Measurements from ENCODE around the gene THSD7B. TPM values are rescaled to one million over a fixed set of nuclear protein-coding genes. Genes with fewer than 3 reads are reported as not detected.
"Not testable (repeated sequence)": the region's sequence is repeated elsewhere in the genome, so short reads cannot be mapped to it uniquely, and the experiment has no call there.

THSD7B gene
- total RNA-seq, 1 donor from 2014 or later: 0.19 TPM

DNA sequence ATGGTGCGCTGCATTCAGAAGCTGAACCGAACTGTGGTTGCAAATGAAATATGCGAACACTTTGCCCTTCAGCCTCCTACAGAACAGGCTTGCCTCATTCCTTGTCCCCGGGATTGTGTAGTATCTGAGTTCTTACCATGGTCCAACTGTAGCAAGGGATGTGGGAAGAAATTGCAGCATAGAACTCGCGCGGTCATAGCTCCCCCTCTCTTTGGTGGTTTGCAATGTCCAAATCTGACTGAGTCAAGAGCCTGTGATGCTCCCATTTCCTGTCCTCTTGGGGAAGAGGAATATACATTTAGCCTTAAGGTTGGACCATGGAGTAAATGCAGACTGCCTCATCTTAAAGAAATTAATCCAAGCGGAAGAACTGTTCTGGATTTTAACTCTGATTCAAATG, 291.4 kb downstream of the THSD7B start:
- no peak overlapping the region for H3K4me3 Mint-ChIP-seq
- DNase-seq (ENCODE audit: low read depth, low spot score): no peak
- peaks cover 9% of the 10 kb centered on the region for H3K27me3 Mint-ChIP-seq (ENCODE audit: low read depth)
- no peaks in the 10 kb centered on the region for H3K9me3 Mint-ChIP-seq
- H3K27ac Mint-ChIP-seq (ENCODE audit: unreplicated experiment): peak overlapping the region; percentile 63
- no peaks in the 10 kb centered on the region for H3K36me3 Mint-ChIP-seq (ENCODE audit: low read depth)
- TF ChIP-seq, protein P1, sequence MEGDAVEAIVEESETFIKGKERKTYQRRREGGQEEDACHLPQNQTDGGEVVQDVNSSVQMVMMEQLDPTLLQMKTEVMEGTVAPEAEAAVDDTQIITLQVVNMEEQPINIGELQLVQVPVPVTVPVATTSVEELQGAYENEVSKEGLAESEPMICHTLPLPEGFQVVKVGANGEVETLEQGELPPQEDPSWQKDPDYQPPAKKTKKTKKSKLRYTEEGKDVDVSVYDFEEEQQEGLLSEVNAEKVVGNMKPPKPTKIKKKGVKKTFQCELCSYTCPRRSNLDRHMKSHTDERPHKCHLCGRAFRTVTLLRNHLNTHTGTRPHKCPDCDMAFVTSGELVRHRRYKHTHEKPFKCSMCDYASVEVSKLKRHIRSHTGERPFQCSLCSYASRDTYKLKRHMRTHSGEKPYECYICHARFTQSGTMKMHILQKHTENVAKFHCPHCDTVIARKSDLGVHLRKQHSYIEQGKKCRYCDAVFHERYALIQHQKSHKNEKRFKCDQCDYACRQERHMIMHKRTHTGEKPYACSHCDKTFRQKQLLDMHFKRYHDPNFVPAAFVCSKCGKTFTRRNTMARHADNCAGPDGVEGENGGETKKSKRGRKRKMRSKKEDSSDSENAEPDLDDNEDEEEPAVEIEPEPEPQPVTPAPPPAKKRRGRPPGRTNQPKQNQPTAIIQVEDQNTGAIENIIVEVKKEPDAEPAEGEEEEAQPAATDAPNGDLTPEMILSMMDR (conservative IDR thresholded peaks at IDR 0.05): no peak
- H3K4me1 Mint-ChIP-seq: no peaks in the 10 kb centered on the region

DNA sequence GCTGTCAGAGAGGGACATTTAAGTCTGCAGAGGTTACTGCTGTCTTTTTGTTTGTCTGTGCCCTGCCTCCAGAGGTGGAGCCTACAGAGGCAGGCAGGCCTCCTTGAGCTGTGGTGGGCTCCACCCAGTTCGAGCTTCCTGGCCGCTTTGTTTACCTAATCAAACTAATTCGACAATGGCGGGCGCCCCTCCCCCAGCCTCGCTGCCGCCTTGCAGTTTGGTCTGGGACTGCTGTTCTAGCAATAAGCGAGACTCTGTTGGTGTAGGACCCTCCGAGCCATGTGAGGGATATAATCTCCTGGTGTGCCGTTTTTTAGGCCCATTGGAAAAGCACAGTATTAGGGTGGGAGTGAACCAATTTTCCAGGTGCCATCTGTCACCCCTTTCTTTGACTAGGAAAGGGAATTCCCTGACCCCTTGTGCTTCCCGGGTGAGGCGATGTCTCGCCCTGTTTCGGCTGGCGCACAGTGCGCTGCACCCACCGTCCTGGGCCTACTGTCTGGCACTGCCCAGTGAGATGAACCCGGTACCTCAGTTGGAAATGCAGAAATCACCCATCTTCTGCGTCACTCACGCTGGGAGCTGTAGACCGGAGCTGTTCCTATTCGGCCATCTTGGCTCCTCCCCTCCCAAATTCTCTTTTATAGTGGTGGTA, 310.9 kb downstream of the THSD7B start:
- not testable (repeated sequence) for DNase-seq (ENCODE audit: low read depth, low spot score); H3K4me1 Mint-ChIP-seq; H3K36me3 Mint-ChIP-seq (ENCODE audit: low read depth); H3K9me3 Mint-ChIP-seq; H3K4me3 Mint-ChIP-seq; H3K27me3 Mint-ChIP-seq (ENCODE audit: low read depth); H3K27ac Mint-ChIP-seq (ENCODE audit: unreplicated experiment)

DNA sequence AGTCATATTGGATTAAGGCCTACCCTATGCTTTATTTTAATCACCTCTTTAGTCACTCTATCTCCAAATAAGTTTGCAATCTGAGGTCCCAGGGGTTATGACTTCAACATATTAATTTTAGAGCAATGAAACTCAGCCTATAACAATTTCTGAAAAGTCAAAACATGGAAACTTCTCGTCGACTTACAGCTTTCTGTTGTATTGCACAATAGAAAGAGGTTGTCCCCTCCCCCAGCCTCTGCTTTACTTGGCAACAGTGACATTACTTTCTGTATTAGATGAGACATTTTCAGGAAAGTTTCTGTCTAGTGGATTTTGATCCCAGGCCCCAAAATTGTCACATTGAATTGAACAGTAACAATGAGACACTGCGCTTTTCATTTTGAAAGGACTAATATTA, 326.4 kb downstream of the THSD7B start:
- Mint-ChIP-seq H3K4me1 (no peaks in the 10 kb centered on the region), H3K27ac (ENCODE audit: unreplicated experiment) (no peak overlapping the region), H3K4me3 (no peak overlapping the region), H3K9me3 (no peaks in the 10 kb centered on the region), H3K36me3 (ENCODE audit: low read depth) (no peaks in the 10 kb centered on the region), H3K27me3 (ENCODE audit: low read depth) (no peaks in the 10 kb centered on the region)
- DNase-seq (ENCODE audit: low read depth, low spot score): no peak
- TF ChIP-seq, protein P1 (conservative IDR thresholded peaks at IDR 0.05): no peak

DNA sequence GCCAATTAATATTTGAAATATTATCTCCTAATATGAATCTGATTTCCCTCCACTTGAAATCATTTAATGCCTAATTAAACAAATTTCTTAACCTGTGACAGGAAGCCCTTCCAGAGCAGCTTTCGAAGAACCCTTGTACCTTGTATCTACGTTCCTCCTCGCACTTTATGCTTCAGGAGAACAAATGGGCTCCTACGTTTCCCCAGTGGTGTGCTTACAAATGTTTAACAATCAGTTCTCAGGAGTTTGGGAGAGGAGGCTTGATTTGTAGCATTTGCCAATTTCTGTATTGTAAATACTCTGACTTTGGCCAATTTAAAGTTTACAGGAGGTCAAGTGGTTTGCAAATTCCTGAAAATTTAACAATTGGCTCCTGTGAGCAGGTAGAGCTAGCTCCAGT, 327.8 kb downstream of the THSD7B start:
- Mint-ChIP-seq H3K4me3 (no peak overlapping the region), H3K4me1 (no peaks in the 10 kb centered on the region), H3K27ac (ENCODE audit: unreplicated experiment) (no peak overlapping the region), H3K9me3 (no peaks in the 10 kb centered on the region), H3K27me3 (ENCODE audit: low read depth) (peaks cover under 1% of the 10 kb centered on the region), H3K36me3 (ENCODE audit: low read depth) (no peaks in the 10 kb centered on the region)
- DNase-seq (ENCODE audit: low read depth, low spot score): no peak
- TF ChIP-seq, protein P1 (conservative IDR thresholded peaks at IDR 0.05): no peak

DNA sequence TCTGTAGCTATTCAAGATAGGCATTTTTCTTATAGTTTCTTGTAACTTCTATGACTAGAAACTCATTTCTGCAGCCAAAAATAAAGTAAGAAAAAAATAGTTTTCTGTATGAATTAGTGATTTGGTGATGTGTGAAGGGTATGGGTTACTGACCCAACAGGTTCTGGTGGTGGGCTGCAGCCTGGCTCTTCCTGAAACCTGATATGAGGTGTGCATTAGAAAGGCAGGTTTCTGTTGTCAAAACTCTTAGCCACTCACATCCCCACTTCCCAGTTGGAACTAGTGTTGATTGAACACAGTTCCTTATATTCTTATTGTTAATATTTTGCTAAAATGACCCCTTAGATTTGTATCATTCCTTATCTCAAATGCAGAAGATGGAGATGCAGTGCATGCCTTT, 330.8 kb downstream of the THSD7B start:
- TF ChIP-seq, protein P1 (conservative IDR thresholded peaks at IDR 0.05): no peak
- DNase-seq (ENCODE audit: low read depth, low spot score): no peak
- Mint-ChIP-seq H3K27me3 (ENCODE audit: low read depth) (peaks cover 3% of the 10 kb centered on the region), H3K27ac (ENCODE audit: unreplicated experiment) (no peak overlapping the region), H3K4me1 (no peaks in the 10 kb centered on the region), H3K4me3 (no peak overlapping the region), H3K36me3 (ENCODE audit: low read depth) (no peaks in the 10 kb centered on the region), H3K9me3 (no peaks in the 10 kb centered on the region)

DNA sequence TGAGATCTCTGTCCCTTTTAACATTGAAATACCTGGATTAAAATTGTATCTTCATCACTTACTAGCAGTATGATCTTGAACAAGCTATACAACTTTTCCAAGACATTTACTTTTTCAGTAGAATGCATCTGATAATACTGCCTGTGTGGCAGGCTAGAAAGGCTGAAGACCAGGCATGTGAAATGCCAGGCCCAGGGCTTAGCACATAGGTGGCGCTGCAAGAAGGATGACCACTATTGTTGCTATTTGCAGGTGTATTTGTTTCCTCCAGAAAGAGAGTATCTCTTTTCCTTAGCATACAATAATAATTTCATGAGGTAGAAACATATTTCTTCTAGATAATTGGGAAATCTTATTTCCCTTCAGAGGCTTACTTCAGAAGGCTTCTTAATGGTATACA, 331.3 kb downstream of the THSD7B start:
- TF ChIP-seq, protein P1 (conservative IDR thresholded peaks at IDR 0.05): no peak
- no peaks in the 10 kb centered on the region for H3K9me3 Mint-ChIP-seq
- H3K4me3 Mint-ChIP-seq: no peak overlapping the region
- no peak overlapping the region for H3K27ac Mint-ChIP-seq (ENCODE audit: unreplicated experiment)
- DNase-seq (ENCODE audit: low read depth, low spot score): no peak
- H3K27me3 Mint-ChIP-seq (ENCODE audit: low read depth): peaks cover 3% of the 10 kb centered on the region
- H3K4me1 Mint-ChIP-seq: no peaks in the 10 kb centered on the region
- no peaks in the 10 kb centered on the region for H3K36me3 Mint-ChIP-seq (ENCODE audit: low read depth)

DNA sequence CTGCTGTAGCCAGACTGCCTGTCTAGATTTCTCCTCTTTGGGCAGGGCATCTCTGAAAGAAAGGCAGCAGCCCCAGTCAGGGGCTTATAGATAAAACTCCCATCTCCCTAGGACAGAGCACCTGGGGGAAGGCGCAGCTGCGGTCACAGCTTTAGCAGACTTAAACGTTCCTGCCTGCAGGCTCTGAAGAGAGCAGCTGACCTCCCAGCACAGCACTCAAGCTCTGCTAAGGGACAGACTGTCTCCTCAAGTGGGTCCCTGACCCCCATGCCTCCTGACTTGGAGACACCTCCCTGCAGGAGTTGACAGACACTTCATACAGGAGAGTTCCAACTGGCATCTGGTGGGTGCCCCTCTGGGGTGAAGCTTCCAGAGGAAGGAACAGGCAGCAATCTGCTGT, 336.5 kb downstream of the THSD7B start:
- not testable (repeated sequence) for H3K27ac Mint-ChIP-seq (ENCODE audit: unreplicated experiment); H3K4me1 Mint-ChIP-seq; H3K36me3 Mint-ChIP-seq (ENCODE audit: low read depth); DNase-seq (ENCODE audit: low read depth, low spot score); H3K27me3 Mint-ChIP-seq (ENCODE audit: low read depth); H3K4me3 Mint-ChIP-seq
- peaks cover 17% of the 10 kb centered on the region for H3K9me3 Mint-ChIP-seq

Data from neural crest cell (in vitro differentiated cells).